ENCODE data around the gene ACTRT2.

- TF ChIP-seq POLR2A (IDR thresholded peaks at IDR 0.05) = no peak
- no peak for TF ChIP-seq CTCF (IDR thresholded peaks at IDR 0.05)
- no peak for TF ChIP-seq EP300 (IDR thresholded peaks at IDR 0.05)
These were observed 45.0 kb downstream of the ACTRT2 start for GRCh38 chr1:3066250-3066711.
